HEK293T (cell line): ENCODE results near the gene BPIFB2.
"Not testable (repeated sequence)": the region's sequence is repeated elsewhere in the genome, so short reads cannot be mapped to it uniquely, and the experiment has no call there.

ENCODE experiments used
- CTCF ChIA-PET: fragments of 350-600 bp; formaldehyde crosslinking; extraction: SDS; loops from one replicate; lab custom pipeline; 2021; ENCODE audit warnings: antibody characterized with exemption, inconsistent platforms; lab: Yijun Ruan, JAX
- POLR2A ChIA-PET: fragments of 350-600 bp; formaldehyde crosslinking; extraction: SDS; loops from one replicate; lab custom pipeline; 2020; ENCODE audit warnings: antibody characterized with exemption, inconsistent platforms; lab: Yijun Ruan, JAX
- DNase-seq: peaks from one replicate; pipeline ENCODE4 v3.0.0; 2012; ENCODE audit warnings: mixed read lengths; ENCODE audit errors: extremely low spot score
- ARNT ChIP-seq: fragments of 450-650 bp; IDR thresholded peaks from 2 replicates; pipeline ENCODE4 v1.6.1; 2017; ENCODE audit warnings: mild to moderate bottlenecking
- BHLHE40 ChIP-seq: fragments of 450-650 bp; IDR thresholded peaks from 2 replicates; pipeline ENCODE4 v1.6.1; 2016; ENCODE audit warnings: mild to moderate bottlenecking, moderate library complexity, borderline replicate concordance
- CTBP1 ChIP-seq: fragments of 450-650 bp; IDR thresholded peaks from 2 replicates; pipeline ENCODE4 v1.6.1; 2016; ENCODE audit warnings: borderline replicate concordance
- ELF4 ChIP-seq: fragments of 450-650 bp; IDR thresholded peaks from 2 replicates; pipeline ENCODE4 v1.6.1; 2017; ENCODE audit warnings: antibody characterized with exemption
- FOXA1 ChIP-seq: fragments of 450-650 bp; IDR thresholded peaks from 2 replicates; pipeline ENCODE4 v1.6.1; 2016; ENCODE audit warnings: mild to moderate bottlenecking
- FOXK2 ChIP-seq: fragments of 450-650 bp; IDR thresholded peaks from 2 replicates; pipeline ENCODE4 v1.6.1; 2016; ENCODE audit warnings: mild to moderate bottlenecking
- FOXM1 ChIP-seq: fragments of 450-650 bp; IDR thresholded peaks from 2 replicates; pipeline ENCODE4 v1.6.1; 2017; ENCODE audit warnings: mild to moderate bottlenecking, borderline replicate concordance
- HDGF ChIP-seq: fragments of 450-650 bp; IDR thresholded peaks from 2 replicates; pipeline ENCODE4 v1.6.1; 2017; ENCODE audit warnings: antibody characterized with exemption, borderline replicate concordance
- L3MBTL2 ChIP-seq: fragments of 450-650 bp; conservative IDR thresholded peaks from 2 replicates; pipeline ENCODE4 v1.6.1; 2016; ENCODE audit warnings: mild to moderate bottlenecking
- LEF1 ChIP-seq: fragments of 450-650 bp; IDR thresholded peaks from 2 replicates; pipeline ENCODE4 v1.6.1; 2017; ENCODE audit warnings: mild to moderate bottlenecking, borderline replicate concordance
- NFRKB ChIP-seq: fragments of 450-650 bp; IDR thresholded peaks from 2 replicates; pipeline ENCODE4 v1.6.1; 2016; ENCODE audit warnings: mild to moderate bottlenecking, moderate library complexity
- PKNOX1 ChIP-seq: fragments of 450-650 bp; IDR thresholded peaks from 2 replicates; pipeline ENCODE4 v1.6.1; 2016
- SP1 ChIP-seq: fragments of 450-650 bp; IDR thresholded peaks from 2 replicates; pipeline ENCODE4 v1.6.1; 2017
- SUZ12 ChIP-seq: fragments of 450-650 bp; IDR thresholded peaks from 2 replicates; pipeline ENCODE4 v1.6.1; 2016; ENCODE audit warnings: mild to moderate bottlenecking
- TARDBP ChIP-seq: fragments of 450-650 bp; IDR thresholded peaks from 2 replicates; pipeline ENCODE4 v1.6.1; 2016
- ZNF384 ChIP-seq: fragments of 450-650 bp; IDR thresholded peaks from 2 replicates; pipeline ENCODE4 v1.6.1; 2016

Gene BPIFB2

DNA sequence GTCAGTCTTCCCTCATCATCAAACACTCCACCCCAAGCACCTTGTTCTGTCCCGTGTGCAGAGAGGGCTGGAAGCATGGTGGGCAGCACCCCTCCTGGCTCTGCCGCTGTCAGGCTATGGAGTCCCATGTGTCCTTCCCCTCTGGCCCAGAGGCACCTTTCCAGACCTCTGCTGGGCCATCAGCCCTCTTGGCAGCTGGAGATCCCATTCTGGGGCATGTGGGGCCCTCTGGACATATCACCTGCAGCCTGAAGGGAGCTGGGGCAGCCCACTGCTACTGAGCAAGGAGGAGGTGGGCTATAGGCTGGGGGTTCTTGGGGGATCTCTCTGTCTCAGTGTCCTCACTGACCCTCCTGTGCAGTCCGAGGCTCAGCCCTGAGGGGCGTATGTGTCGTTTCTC lies 45.5 kb upstream of the BPIFB2 start:
- TF ChIP-seq ARNT: no peak
- no peak for TF ChIP-seq L3MBTL2
- TF ChIP-seq CTBP1: no peak
- TF ChIP-seq SUZ12: no peak
- TF ChIP-seq FOXA1: no peak
- no peak for TF ChIP-seq ZNF384
- no peak for TF ChIP-seq HDGF
- no peak for TF ChIP-seq BHLHE40
- TF ChIP-seq FOXM1: no peak
- TF ChIP-seq ELF4: no peak
- no peak for TF ChIP-seq FOXK2
- TF ChIP-seq NFRKB: no peak
- no peak for TF ChIP-seq SP1
- no peak for TF ChIP-seq PKNOX1
- TF ChIP-seq LEF1: no peak
- TF ChIP-seq TARDBP: no peak
- peak; percentile 3 for DNase-seq
- CTCF ChIA-PET: no interaction called here
- POLR2A ChIA-PET: no interaction called here

DNA sequence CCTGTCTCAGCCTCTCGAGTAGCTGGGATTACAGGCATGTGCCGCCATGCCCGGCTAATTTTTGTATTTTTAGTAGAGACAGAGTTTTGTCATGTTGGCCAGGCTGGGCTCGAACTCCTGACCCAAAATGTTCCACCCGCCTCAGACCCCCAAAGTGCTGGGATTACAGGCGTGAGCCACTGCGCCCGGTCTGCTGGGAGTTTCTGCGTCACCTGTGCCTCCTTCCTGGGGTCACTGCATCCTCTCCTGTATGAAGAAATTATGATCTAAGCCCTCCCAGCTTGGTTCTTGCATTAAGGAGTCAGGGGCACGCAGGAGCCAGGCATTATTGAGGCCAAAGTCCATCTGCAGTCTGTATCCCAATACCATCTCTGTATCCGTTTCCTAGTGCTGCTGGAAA lies 44.9 kb upstream of the BPIFB2 start:
- CTCF ChIA-PET, POLR2A ChIA-PET, DNase-seq: not testable (repeated sequence)

- no peak for TF ChIP-seq ARNT
- TF ChIP-seq ELF4: no peak
- TF ChIP-seq FOXM1: no peak
- TF ChIP-seq NFRKB: no peak
- no peak for TF ChIP-seq HDGF
- no peak for TF ChIP-seq LEF1
- TF ChIP-seq BHLHE40: no peak
- no peak for TF ChIP-seq SUZ12
- no peak for TF ChIP-seq L3MBTL2
- TF ChIP-seq FOXK2: no peak
- no peak for TF ChIP-seq ZNF384
- TF ChIP-seq FOXA1: no peak
- no peak for TF ChIP-seq PKNOX1
- TF ChIP-seq SP1: no peak
- no peak for TF ChIP-seq TARDBP
- TF ChIP-seq CTBP1: no peak
- no peak for DNase-seq
- POLR2A ChIA-PET: no interaction called here
- CTCF ChIA-PET: no interaction called here
These were observed 44.3 kb upstream of the BPIFB2 start for GRCh38 chr20:32963176-32963575.

DNA sequence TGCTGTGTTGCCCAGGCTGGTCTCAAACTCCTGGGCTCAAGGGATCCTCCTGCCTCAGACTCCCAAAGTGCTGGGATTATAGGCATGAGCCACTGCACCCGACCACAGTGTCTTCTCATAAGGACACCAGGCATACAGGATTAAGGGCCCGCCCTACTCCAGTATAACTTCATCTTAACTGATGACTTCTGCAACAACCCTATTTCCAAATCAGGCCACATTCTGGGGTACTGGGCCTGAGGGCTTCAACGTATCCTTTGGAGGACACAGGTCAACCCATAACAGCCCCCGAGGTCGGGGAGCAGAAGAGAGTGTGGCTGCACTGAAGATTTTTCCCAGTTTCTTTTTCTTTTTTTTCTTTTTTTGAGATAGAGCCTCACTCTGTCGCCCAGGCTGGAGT lies 42.9 kb upstream of the BPIFB2 start:
- POLR2A ChIA-PET: no interaction called here
- no peak for TF ChIP-seq PKNOX1
- CTCF ChIA-PET: no interaction called here
- DNase-seq: no peak

DNA sequence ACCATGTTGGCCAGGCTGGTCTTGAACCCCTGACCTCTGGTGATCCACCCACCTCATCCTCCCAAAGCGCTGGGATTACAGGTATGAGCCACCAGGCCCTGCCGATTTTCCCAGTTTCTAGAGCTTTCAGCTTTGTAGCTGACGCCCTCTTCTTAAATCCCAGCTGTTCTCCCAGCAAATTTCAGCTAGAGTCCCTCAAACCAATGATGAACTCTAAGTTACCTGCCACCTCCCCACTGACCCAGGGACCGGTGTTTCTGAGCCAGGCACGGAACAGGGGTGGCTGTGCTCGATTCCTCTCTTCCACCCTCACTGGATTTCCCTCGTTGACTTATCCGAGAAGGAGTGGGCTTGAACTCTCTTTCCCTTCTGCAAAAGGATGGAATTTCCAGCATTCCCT lies 42.4 kb upstream of the BPIFB2 start:
- no peak for DNase-seq
- ChIA-PET CTCF (no interaction called here), POLR2A (no interaction called here)
- TF ChIP-seq HDGF (no peak), NFRKB (no peak), PKNOX1 (no peak), CTBP1 (no peak), ELF4 (no peak)

DNA sequence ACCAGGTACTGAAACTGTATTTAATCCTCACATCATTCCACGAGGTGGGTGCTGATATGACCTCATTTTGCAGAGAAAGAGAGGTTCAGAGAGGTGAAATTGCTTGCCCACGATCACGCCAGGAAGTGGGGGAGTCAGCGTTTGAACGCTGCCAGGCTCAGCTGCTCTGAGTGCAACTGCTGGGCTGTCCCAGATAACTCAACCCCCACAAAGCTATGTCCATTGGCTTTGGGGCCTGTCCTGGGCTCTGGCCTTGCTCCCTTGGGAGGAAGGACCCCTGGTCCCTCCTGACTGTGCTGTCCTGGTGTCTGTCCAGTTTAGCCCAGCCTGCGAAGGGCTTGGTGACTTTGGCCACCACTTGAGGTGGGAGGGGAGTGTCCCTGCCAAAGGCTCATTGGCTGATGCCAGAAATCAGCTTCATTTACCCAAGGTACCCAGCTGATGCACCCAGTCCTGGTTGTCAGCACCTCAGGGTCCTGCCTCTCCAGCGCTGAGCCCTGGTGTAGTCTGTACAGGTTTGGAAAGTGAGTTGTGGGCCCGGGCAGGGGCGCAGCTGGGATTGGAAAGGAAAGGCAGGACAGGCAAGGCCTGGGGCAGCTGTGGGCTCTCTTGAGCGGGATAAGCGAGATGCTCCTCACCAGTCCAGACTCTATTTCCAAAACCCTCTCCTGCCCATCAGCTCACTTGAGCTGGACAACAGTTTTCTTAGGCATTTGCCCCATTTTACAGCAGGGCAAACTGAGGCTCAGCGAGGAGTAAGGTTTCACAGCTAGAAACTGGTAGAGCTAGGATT lies 41.7 kb upstream of the BPIFB2 start:
- TF ChIP-seq NFRKB: no peak
- no peak for TF ChIP-seq HDGF
- ChIA-PET CTCF (no interaction called here), POLR2A (no interaction called here)
- no peak for DNase-seq

DNA sequence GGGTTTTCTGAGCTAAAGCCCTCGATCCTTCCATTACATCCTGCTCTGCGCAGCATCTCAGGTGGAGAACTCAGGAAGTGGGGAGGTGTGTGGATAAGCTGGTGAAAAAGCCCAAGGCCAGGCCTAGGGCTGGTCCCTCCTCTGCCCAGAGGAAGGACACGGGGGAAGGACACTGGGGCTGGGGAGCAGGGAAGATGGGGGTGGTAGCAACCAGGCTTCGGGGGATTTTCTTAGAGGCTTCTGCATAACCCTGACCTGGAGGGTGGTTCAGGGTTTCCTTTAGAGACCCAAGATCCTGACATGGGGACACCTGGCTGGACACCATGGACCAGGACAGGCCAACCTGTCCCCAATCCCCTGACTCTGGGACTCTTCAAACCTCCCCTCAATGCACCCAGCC lies 41.1 kb upstream of the BPIFB2 start:
- POLR2A ChIA-PET: no interaction called here
- CTCF ChIA-PET: no interaction called here
- no peak for TF ChIP-seq SUZ12
- no peak for TF ChIP-seq CTBP1
- TF ChIP-seq HDGF: no peak
- TF ChIP-seq BHLHE40: no peak
- TF ChIP-seq PKNOX1: no peak
- TF ChIP-seq LEF1: no peak
- no peak for TF ChIP-seq ELF4
- TF ChIP-seq TARDBP: no peak
- no peak for TF ChIP-seq NFRKB
- TF ChIP-seq ZNF384: no peak
- TF ChIP-seq FOXA1: no peak
- no peak for TF ChIP-seq SP1
- no peak for TF ChIP-seq FOXM1
- TF ChIP-seq FOXK2: no peak
- no peak for TF ChIP-seq L3MBTL2
- no peak for TF ChIP-seq ARNT
- DNase-seq: no peak
